Measurements from ENCODE around the gene RNU5D-1.

RNU5D-1 gene

GRCh38 chr1:44707112-44707881, 23.7 kb downstream of the RNU5D-1 start:
- Histone ChIP-seq H3K27me3 (ENCODE audit: insufficient read depth, low read depth) (peaks cover 3% of the 10 kb centered on the region; the same call in 1 of the 2 replicates), H3K4me1 (ENCODE audit: low read depth, poor library complexity, severe bottlenecking) (peaks cover 11% of the 10 kb centered on the region), H4K20me1 (ENCODE audit: insufficient read depth) (no peaks in the 10 kb centered on the region; the same call in 1 of the 2 replicates), H3K36me3 (ENCODE audit: insufficient read depth) (no peaks in the 10 kb centered on the region), H3K27ac (no peak overlapping the region), H2AFZ (ENCODE audit: low read depth) (no peak overlapping the region), H3K79me2 (ENCODE audit: insufficient read depth, low read depth) (no peaks in the 10 kb centered on the region), H3K4me3 (IDR thresholded peaks at IDR 0.05; ENCODE audit: insufficient read depth, low read depth, low read length) (no peak overlapping the region), H3K4me2 (no peak overlapping the region; the same call in 1 of the 2 replicates), H3K9ac (no peak overlapping the region)
- no peak for TF ChIP-seq CTCF (conservative IDR thresholded peaks at IDR 0.05; ENCODE audit: low read depth, low read length)

GRCh38 chr1:44705938-44706337, 25.0 kb downstream of the RNU5D-1 start:
- Histone ChIP-seq H3K36me3 (ENCODE audit: insufficient read depth) (no peaks in the 10 kb centered on the region), H3K27ac (no peak overlapping the region), H3K4me2 (no peak overlapping the region), H3K27me3 (ENCODE audit: insufficient read depth, low read depth) (no peaks in the 10 kb centered on the region), H3K9ac (no peak overlapping the region), H4K20me1 (ENCODE audit: insufficient read depth) (no peaks in the 10 kb centered on the region; the same call in 1 of the 2 replicates), H3K4me1 (ENCODE audit: low read depth, poor library complexity, severe bottlenecking) (peaks cover 11% of the 10 kb centered on the region), H2AFZ (ENCODE audit: low read depth) (no peak overlapping the region), H3K79me2 (ENCODE audit: insufficient read depth, low read depth) (no peaks in the 10 kb centered on the region), H3K4me3 (IDR thresholded peaks at IDR 0.05; ENCODE audit: insufficient read depth, low read depth, low read length) (no peak overlapping the region)
- no peak for TF ChIP-seq CTCF (conservative IDR thresholded peaks at IDR 0.05; ENCODE audit: low read depth, low read length)

GRCh38 chr1:44705470-44705869, 25.5 kb downstream of the RNU5D-1 start:
- no peak overlapping the region for H3K4me2 ChIP-seq
- H2AFZ ChIP-seq (ENCODE audit: low read depth), result no peak overlapping the region
- peaks cover 11% of the 10 kb centered on the region for H3K4me1 ChIP-seq (ENCODE audit: low read depth, poor library complexity, severe bottlenecking)
- no peaks in the 10 kb centered on the region; the same call in 1 of the 2 replicates for H4K20me1 ChIP-seq (ENCODE audit: insufficient read depth)
- TF ChIP-seq CTCF (conservative IDR thresholded peaks at IDR 0.05; ENCODE audit: low read depth, low read length), result no peak
- no peaks in the 10 kb centered on the region for H3K79me2 ChIP-seq (ENCODE audit: insufficient read depth, low read depth)
- H3K27me3 ChIP-seq (ENCODE audit: insufficient read depth, low read depth), result no peaks in the 10 kb centered on the region
- H3K9ac ChIP-seq, result no peak overlapping the region
- no peak overlapping the region for H3K27ac ChIP-seq
- no peaks in the 10 kb centered on the region for H3K36me3 ChIP-seq (ENCODE audit: insufficient read depth)
- H3K4me3 ChIP-seq (IDR thresholded peaks at IDR 0.05; ENCODE audit: insufficient read depth, low read depth, low read length), result no peak overlapping the region

- Histone ChIP-seq H3K27ac (no peak overlapping the region), H4K20me1 (ENCODE audit: insufficient read depth) (no peaks in the 10 kb centered on the region), H3K4me2 (no peak overlapping the region), H3K4me3 (IDR thresholded peaks at IDR 0.05; ENCODE audit: insufficient read depth, low read depth, low read length) (no peak overlapping the region), H2AFZ (ENCODE audit: low read depth) (no peak overlapping the region), H3K79me2 (ENCODE audit: insufficient read depth, low read depth) (no peaks in the 10 kb centered on the region), H3K36me3 (ENCODE audit: insufficient read depth) (no peaks in the 10 kb centered on the region), H3K27me3 (ENCODE audit: insufficient read depth, low read depth) (no peaks in the 10 kb centered on the region), H3K4me1 (ENCODE audit: low read depth, poor library complexity, severe bottlenecking) (no peaks in the 10 kb centered on the region), H3K9ac (no peak overlapping the region)
- no peak for TF ChIP-seq CTCF (conservative IDR thresholded peaks at IDR 0.05; ENCODE audit: low read depth, low read length)
These were observed 29.8 kb downstream of the RNU5D-1 start for GRCh38 chr1:44701141-44701573.
